Right ventricle myocardium superior (tissue), 1 donor: ENCODE results near the gene GFOD2. TPM values are rescaled to one million over a fixed set of nuclear protein-coding genes. Genes with fewer than 3 reads are reported as not detected.
A peak's percentile ranks its signal among the peaks of the same experiment; 100 is the strongest.

Source experiments
- ATAC-seq: fragments of 200-7000 bp; cut with Tn5 transposase; one replicate; pipeline ENCODE4 v1.9.1; 2020; ENCODE audit warnings: mild to moderate bottlenecking; ENCODE audit not compliant: poor library complexity
- DNase-seq: peaks from one replicate; pipeline ENCODE4 v3.0.0-alpha.2; 2020
- intact Hi-C: fragments of 100-400 bp; cut with DNase I; formaldehyde crosslinking; loops from one replicate; pipeline ENCODE4 v1.11.2; 2022
- total RNA-seq: library from RNA; stranded (reverse); fragmentation: NEBNext Ultra II Directional; extraction: Animal tissue kit (Norgen Biotek cat#: 25700); gene quantifications from one replicate; pipeline ENCODE4 v1.2.1, GENCODE V29; 2021
- donor health status: DM: no; HTN: yes; CAD: no; lungs with severe emphysema.

GFOD2 gene
- total RNA-seq, 1 donor from 2014 or later, result 7.8 TPM

GRCh38 chr16:67632415-67633172, 86.5 kb downstream of the GFOD2 start:
- DNase-seq, result peak; percentile 69
- intact Hi-C loops, result loop anchor here (10.0 kb wide), 1 partner anchor 68 kb away; the partner anchor contains the start of gene CTCF
- ATAC-seq, result peak; percentile 82

DNA sequence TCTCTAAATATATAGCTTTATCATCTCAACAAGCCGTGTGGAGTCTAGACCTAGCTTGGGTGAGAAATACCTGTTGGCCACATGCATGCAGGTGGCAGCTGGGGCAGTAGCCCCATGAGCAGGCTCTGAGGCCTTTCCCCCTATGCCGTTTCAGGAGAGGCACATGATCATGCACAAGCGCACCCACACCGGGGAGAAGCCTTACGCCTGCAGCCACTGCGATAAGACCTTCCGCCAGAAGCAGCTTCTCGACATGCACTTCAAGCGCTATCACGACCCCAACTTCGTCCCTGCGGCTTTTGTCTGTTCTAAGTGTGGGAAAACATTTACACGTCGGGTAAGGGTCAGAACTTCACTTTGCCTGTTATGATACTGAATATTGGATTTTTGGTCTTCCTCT, 90.9 kb downstream of the GFOD2 start:
- ATAC-seq (no peak), DNase-seq (no peak)
- intact Hi-C loops, result no loop called here

Other genes with a start within 250 kb of the GFOD2 start
- 59.9 TPM for gene ATP6V0D1, start 238.2 kb downstream of the GFOD2 start, total RNA-seq
- not detected for gene AGRP, start 235.8 kb downstream of the GFOD2 start, total RNA-seq
- gene RIPOR1, start 190.5 kb downstream of the GFOD2 start, total RNA-seq, result 73.7 TPM
- gene CTCF, start 156.8 kb downstream of the GFOD2 start, total RNA-seq, result 24.9 TPM
- 0.05 TPM for gene CARMIL2, start 74.2 kb downstream of the GFOD2 start, total RNA-seq
- gene ACD, start 59.1 kb downstream of the GFOD2 start, total RNA-seq, result 7.1 TPM
- gene PARD6A, start 58.4 kb downstream of the GFOD2 start, total RNA-seq, result 3.2 TPM
- 8.8 TPM for gene ENKD1, start 52.6 kb downstream of the GFOD2 start, total RNA-seq
- 4.3 TPM for gene C16orf86, start 52.5 kb downstream of the GFOD2 start, total RNA-seq
- gene RANBP10, start 87.2 kb upstream of the GFOD2 start, total RNA-seq, result 10.9 TPM
- gene TSNAXIP1, start 87.6 kb upstream of the GFOD2 start, total RNA-seq, result 0.32 TPM
- 31.1 TPM for gene THAP11, start 123.0 kb upstream of the GFOD2 start, total RNA-seq
- gene NUTF2, start 127.6 kb upstream of the GFOD2 start, total RNA-seq, result 76.7 TPM
- 20.6 TPM for gene CENPT, start 128.4 kb upstream of the GFOD2 start, total RNA-seq
- 30.6 TPM for gene EDC4, start 153.7 kb upstream of the GFOD2 start, total RNA-seq
- not detected for gene NRN1L, start 165.6 kb upstream of the GFOD2 start, total RNA-seq
- 16.6 TPM for gene PSKH1, start 173.9 kb upstream of the GFOD2 start, total RNA-seq
- 0.78 TPM for gene CTRL, start 212.5 kb upstream of the GFOD2 start, total RNA-seq
- 59.0 TPM for gene PSMB10, start 217.5 kb upstream of the GFOD2 start, total RNA-seq
- 21.4 TPM for gene LCAT, start 224.8 kb upstream of the GFOD2 start, total RNA-seq
- gene SLC12A4, start 249.3 kb upstream of the GFOD2 start, total RNA-seq, result 84.3 TPM